ENCODE results near the gene FOXO3. TPM values are rescaled to one million over a fixed set of nuclear protein-coding genes. Genes with fewer than 3 reads are reported as not detected.
"Not testable (repeated sequence)": the region's sequence is repeated elsewhere in the genome, so short reads cannot be mapped to it uniquely, and the experiment has no call there.

FOXO3 gene
- 56.0 TPM for total RNA-seq

- DNase-seq: peak; percentile 71
Measured at GRCh38 chr6:108560463-108561308, at the start of gene FOXO3. TSS of gene FOXO3 (plus strand) at chr6:108560917. CDS start at chr6:108561209, 292 bp downstream.

GRCh38 chr6:108518714-108519576 lies 41.8 kb upstream of the FOXO3 start:
- DNase-seq: no peak

- no peak for DNase-seq
Measured at GRCh38 chr6:108521616-108522107, 39.1 kb upstream of the FOXO3 start.

GRCh38 chr6:108523697-108524096 lies 37.0 kb upstream of the FOXO3 start:
- DNase-seq: no peak

GRCh38 chr6:108524528-108525248 lies 36.0 kb upstream of the FOXO3 start:
- DNase-seq: no peak

GRCh38 chr6:108526739-108527174 lies 34.0 kb upstream of the FOXO3 start:
- DNase-seq: no peak

- DNase-seq: no peak
Measured at GRCh38 chr6:108528878-108529277, 31.8 kb upstream of the FOXO3 start.

GRCh38 chr6:108531332-108531731 lies 29.4 kb upstream of the FOXO3 start:
- DNase-seq: no peak

- DNase-seq: no peak
Measured at GRCh38 chr6:108535114-108535742, 25.5 kb upstream of the FOXO3 start.

- DNase-seq: not testable (repeated sequence)
Measured at GRCh38 chr6:108535920-108536535, 24.7 kb upstream of the FOXO3 start.

GRCh38 chr6:108541843-108542759 lies 18.6 kb upstream of the FOXO3 start:
- peak; percentile 43 for DNase-seq

- no peak for DNase-seq
Measured at GRCh38 chr6:108543175-108543940, 17.4 kb upstream of the FOXO3 start.

GRCh38 chr6:108544606-108545005 lies 16.1 kb upstream of the FOXO3 start:
- no peak for DNase-seq

- no peak for DNase-seq
Measured at GRCh38 chr6:108546079-108547049, 14.4 kb upstream of the FOXO3 start.

GRCh38 chr6:108549241-108549640 lies 11.5 kb upstream of the FOXO3 start:
- no peak for DNase-seq

GRCh38 chr6:108549741-108550140 lies 11.0 kb upstream of the FOXO3 start:
- DNase-seq: no peak

- no peak for DNase-seq
Measured at GRCh38 chr6:108550256-108550655, 10.5 kb upstream of the FOXO3 start.

- DNase-seq: no peak
Measured at GRCh38 chr6:108555399-108556052, 5.2 kb upstream of the FOXO3 start.

All from occipital lobe (tissue), 2 donors.